Muscle of back (tissue), 11 donors: Measurements from ENCODE around the gene TAC4. TPM values are rescaled to one million over a fixed set of nuclear protein-coding genes. Genes with fewer than 3 reads are reported as not detected.
"Not testable (repeated sequence)": the region's sequence is repeated elsewhere in the genome, so short reads cannot be mapped to it uniquely, and the experiment has no call there.

ENCODE experiments used
- DNase-seq, 3 donors: peaks; one replicate each; pipeline versions ENCODE4 v3.0.0 to v3.0.0-alpha.2; 2013
- polyA plus RNA-seq, 10 donors: library from polyadenylated mRNA; unstranded; fragments of 120-200 nt; gene quantifications; one replicate each; pipeline ENCODE4 v1.2.1, GENCODE V29; 2013; ENCODE audit not compliant: insufficient read length in 10 of 10

The TAC4 gene
- polyA plus RNA-seq, 10 donors: 0.69 to 2.2 (median 1.3) TPM

GRCh38 chr17:49843774-49844350 is 4.0 kb downstream of the TAC4 start:
- no peak for DNase-seq

GRCh38 chr17:49842846-49843245 is 5.0 kb downstream of the TAC4 start:
- no peak for DNase-seq

GRCh38 chr17:49842371-49842770 is 5.5 kb downstream of the TAC4 start:
- no peak for DNase-seq

- no peak for DNase-seq
These were observed 6.3 kb downstream of the TAC4 start for GRCh38 chr17:49841548-49841947.

GRCh38 chr17:49839455-49839854 is 8.4 kb downstream of the TAC4 start:
- no peak for DNase-seq

- peak in 1 of 3 donors; percentile 38 for DNase-seq
These were observed 11.5 kb downstream of the TAC4 start for GRCh38 chr17:49836111-49837030.

- DNase-seq: no peak
These were observed 12.4 kb downstream of the TAC4 start for GRCh38 chr17:49835472-49835871.

- no peak for DNase-seq
These were observed 13.6 kb downstream of the TAC4 start for GRCh38 chr17:49834118-49834743.

GRCh38 chr17:49832840-49833599 is 14.8 kb downstream of the TAC4 start:
- DNase-seq: no peak

- no peak for DNase-seq
These were observed 17.3 kb downstream of the TAC4 start for GRCh38 chr17:49830605-49831004.

GRCh38 chr17:49829026-49829425 is 18.8 kb downstream of the TAC4 start:
- DNase-seq: no peak

GRCh38 chr17:49828325-49828724 is 19.5 kb downstream of the TAC4 start:
- not testable (repeated sequence) for DNase-seq

- no peak for DNase-seq
These were observed 22.2 kb downstream of the TAC4 start for GRCh38 chr17:49825645-49826044.

- no peak for DNase-seq
These were observed 24.3 kb downstream of the TAC4 start for GRCh38 chr17:49823614-49824013.

GRCh38 chr17:49822829-49823228 is 25.0 kb downstream of the TAC4 start:
- peak; percentile 24 to 72 (median 47) for DNase-seq

- DNase-seq: no peak
These were observed 26.0 kb downstream of the TAC4 start for GRCh38 chr17:49821916-49822315.

- DNase-seq: no peak
These were observed 26.4 kb downstream of the TAC4 start for GRCh38 chr17:49821466-49821865.

GRCh38 chr17:49820773-49821172 is 27.1 kb downstream of the TAC4 start:
- DNase-seq: no peak

- no peak for DNase-seq
These were observed 28.2 kb downstream of the TAC4 start for GRCh38 chr17:49819651-49820050.

- DNase-seq: no peak
These were observed 28.7 kb downstream of the TAC4 start for GRCh38 chr17:49819138-49819537.

GRCh38 chr17:49817993-49818392 is 29.9 kb downstream of the TAC4 start:
- DNase-seq: no peak

- no peak for DNase-seq
These were observed 32.0 kb downstream of the TAC4 start for GRCh38 chr17:49815761-49816281.
